Hepatocyte (in vitro differentiated cells): ENCODE measurements around the gene C19orf44. TPM values are rescaled to one million over a fixed set of nuclear protein-coding genes. Genes with fewer than 3 reads are reported as not detected.

ENCODE experiments used
- DNase-seq: peaks from one replicate; pipeline ENCODE4 v3.0.0-alpha.2; 2016; ENCODE audit warnings: low spot score
- H2AFZ ChIP-seq: fragments of 200-600 bp; sonication (generic); 2 replicates; pipeline ENCODE4 v1.6.0; 2016; ENCODE audit warnings: antibody characterized with exemption, mild to moderate bottlenecking
- H3K27ac ChIP-seq: fragments of 200-600 bp; sonication (generic); 2 replicates; pipeline ENCODE4 v1.5.1; 2016; ENCODE audit warnings: mild to moderate bottlenecking
- H3K27me3 ChIP-seq: fragments of 200-600 bp; sonication (generic); 2 replicates; pipeline ENCODE4 v1.6.1; 2016
- H3K36me3 ChIP-seq: fragments of 200-600 bp; sonication (generic); replicated peaks from 2 replicates; pipeline ENCODE4 v1.5.1; 2016; ENCODE audit warnings: low read depth; ENCODE audit not compliant: insufficient read depth
- H3K4me1 ChIP-seq: fragments of 200-600 bp; sonication (generic); 2 replicates; pipeline ENCODE4 v1.5.1; 2016; ENCODE audit warnings: mild to moderate bottlenecking, moderate library complexity; ENCODE audit not compliant: insufficient read depth
- H3K4me2 ChIP-seq: fragments of 200-600 bp; sonication (generic); 2 replicates; pipeline ENCODE4 v1.6.0; 2016
- H3K4me3 ChIP-seq: fragments of 200-600 bp; sonication (generic); 2 replicates; pipeline ENCODE4 v1.5.1; 2016; ENCODE audit warnings: mild to moderate bottlenecking
- H3K79me2 ChIP-seq: fragments of 200-600 bp; sonication (generic); 2 replicates; pipeline ENCODE4 v1.6.0; 2017; ENCODE audit warnings: mild to moderate bottlenecking
- H3K9me2 ChIP-seq: fragments of 200-600 bp; sonication (generic); replicated peaks from 2 replicates; pipeline ENCODE4 v1.6.0; 2017; ENCODE audit warnings: mild to moderate bottlenecking; ENCODE audit not compliant: insufficient read depth
- H3K9me3 ChIP-seq: fragments of 200-600 bp; sonication (generic); 2 replicates; pipeline ENCODE4 v1.5.1; 2016; ENCODE audit warnings: low read depth, mild to moderate bottlenecking
- H4K20me1 ChIP-seq: fragments of 200-600 bp; sonication (generic); 2 replicates; pipeline ENCODE4 v1.6.0; 2016; ENCODE audit warnings: mild to moderate bottlenecking; ENCODE audit not compliant: insufficient read depth, poor library complexity, severe bottlenecking
- EZH2 ChIP-seq: fragments of 200-600 bp; sonication (generic); IDR thresholded peaks from 2 replicates; pipeline ENCODE4 v1.6.1; 2016; ENCODE audit warnings: antibody characterized with exemption, mild to moderate bottlenecking, borderline replicate concordance
- EZH2phosphoT487 ChIP-seq: fragments of 200-600 bp; sonication (generic); IDR thresholded peaks from one replicate; pipeline ENCODE4 v1.6.1; 2018; ENCODE audit warnings: antibody characterized with exemption, mild to moderate bottlenecking, low read depth, moderate library complexity; ENCODE audit not compliant: unreplicated experiment, severe bottlenecking
- WGBS: methylation state at CpG from one replicate; pipeline ENCODE4 v1.1.6; 2016; ENCODE audit warnings: low lambda C conversion rate; ENCODE audit errors: missing lambda C conversion rate; 5-methylcytosine and 5-hydroxymethylcytosine counted together
- polyA plus RNA-seq: library from polyadenylated mRNA; unstranded; fragments of >200 nt; fragmentation: Nextera tagmentation; extraction: Ambion mirVana; gene quantifications from 2 replicates; pipeline ENCODE4 v1.2.1, GENCODE V29; 2016
- total RNA-seq: library from RNA; depleted of rRNA; stranded (reverse); fragments of >200 nt; gene quantifications from 2 replicates; pipeline ENCODE4 v1.2.3, GENCODE V29; 2014
- TF ChIP-seq, protein P1 (sequence below): fragments of 200-600 bp; sonication (generic); IDR thresholded peaks from 2 replicates; pipeline ENCODE4 v1.5.1; 2016; ENCODE audit warnings: antibody characterized with exemption, mild to moderate bottlenecking; ENCODE audit not compliant: poor library complexity

The C19orf44 gene
- total and polyA plus RNA-seq, 2 experiments from 2014 or later, result 2.9 to 3.0 TPM

DNA sequence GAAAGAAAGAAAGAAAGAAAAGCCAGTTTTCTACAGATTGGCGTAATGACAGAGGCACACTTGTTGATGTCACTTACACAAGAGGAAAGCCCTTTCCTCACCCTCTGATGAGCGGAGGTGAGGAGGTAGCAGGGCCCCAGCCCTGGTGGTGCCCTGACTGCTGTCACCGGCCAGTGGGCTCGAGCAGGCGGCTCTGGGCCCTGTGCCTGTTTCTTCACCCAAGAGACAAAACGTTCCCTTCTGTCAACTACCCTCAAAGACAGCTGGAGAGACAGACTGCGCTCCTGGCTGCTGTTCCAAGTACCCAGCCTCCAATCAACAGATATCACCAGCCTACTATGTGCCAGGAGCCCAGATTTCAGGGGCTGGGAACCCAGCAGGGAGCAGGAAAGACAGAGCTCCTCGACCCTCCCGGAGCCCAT lies 34.6 kb upstream of the C19orf44 start:
- peaks cover 98% of the 10 kb centered on the region for H3K79me2 ChIP-seq
- no peaks in the 10 kb centered on the region for H3K9me3 ChIP-seq
- TF ChIP-seq EZH2phosphoT487, result no peak
- TF ChIP-seq, protein P1, sequence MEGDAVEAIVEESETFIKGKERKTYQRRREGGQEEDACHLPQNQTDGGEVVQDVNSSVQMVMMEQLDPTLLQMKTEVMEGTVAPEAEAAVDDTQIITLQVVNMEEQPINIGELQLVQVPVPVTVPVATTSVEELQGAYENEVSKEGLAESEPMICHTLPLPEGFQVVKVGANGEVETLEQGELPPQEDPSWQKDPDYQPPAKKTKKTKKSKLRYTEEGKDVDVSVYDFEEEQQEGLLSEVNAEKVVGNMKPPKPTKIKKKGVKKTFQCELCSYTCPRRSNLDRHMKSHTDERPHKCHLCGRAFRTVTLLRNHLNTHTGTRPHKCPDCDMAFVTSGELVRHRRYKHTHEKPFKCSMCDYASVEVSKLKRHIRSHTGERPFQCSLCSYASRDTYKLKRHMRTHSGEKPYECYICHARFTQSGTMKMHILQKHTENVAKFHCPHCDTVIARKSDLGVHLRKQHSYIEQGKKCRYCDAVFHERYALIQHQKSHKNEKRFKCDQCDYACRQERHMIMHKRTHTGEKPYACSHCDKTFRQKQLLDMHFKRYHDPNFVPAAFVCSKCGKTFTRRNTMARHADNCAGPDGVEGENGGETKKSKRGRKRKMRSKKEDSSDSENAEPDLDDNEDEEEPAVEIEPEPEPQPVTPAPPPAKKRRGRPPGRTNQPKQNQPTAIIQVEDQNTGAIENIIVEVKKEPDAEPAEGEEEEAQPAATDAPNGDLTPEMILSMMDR, result no peak
- no peak for TF ChIP-seq EZH2
- 88% methylated on average over 9 of the region's 9 CpGs for WGBS
- H3K4me2 ChIP-seq, result no peak overlapping the region
- H3K27me3 ChIP-seq, result no peaks in the 10 kb centered on the region
- H3K36me3 ChIP-seq, result no peaks in the 10 kb centered on the region
- H2AFZ ChIP-seq, result no peak overlapping the region
- peaks cover 28% of the 10 kb centered on the region for H3K4me1 ChIP-seq
- peaks cover 86% of the 10 kb centered on the region for H4K20me1 ChIP-seq
- no peak overlapping the region for H3K27ac ChIP-seq
- DNase-seq, result no peak
- no peak overlapping the region for H3K4me3 ChIP-seq
- no peaks in the 10 kb centered on the region for H3K9me2 ChIP-seq

DNA sequence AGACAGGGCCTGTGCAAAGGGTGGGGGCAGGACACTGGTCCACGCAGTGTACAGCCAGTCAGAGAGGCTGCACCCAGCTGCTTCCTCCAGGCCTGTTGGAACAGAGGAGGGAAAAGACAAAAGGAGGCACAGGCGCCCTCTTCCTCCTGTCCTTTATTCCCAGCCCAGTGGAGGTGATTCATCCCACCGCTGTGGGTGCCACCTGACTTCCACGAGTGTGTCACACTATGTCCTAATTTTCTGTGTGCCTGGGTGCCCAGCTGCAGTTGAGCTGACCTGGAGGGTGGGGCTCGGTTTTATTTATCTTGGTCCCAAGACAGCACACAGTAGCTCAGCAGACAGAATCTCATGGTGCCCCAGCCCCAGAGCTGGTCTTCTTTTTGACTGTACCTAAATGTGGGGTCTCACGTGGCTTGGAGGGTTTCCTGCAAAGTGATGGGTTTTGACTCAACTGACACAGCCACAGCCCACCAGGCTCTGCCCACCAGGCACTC lies 33.4 kb upstream of the C19orf44 start:
- no peaks in the 10 kb centered on the region for H3K36me3 ChIP-seq
- no peaks in the 10 kb centered on the region for H3K9me2 ChIP-seq
- no peak for DNase-seq
- 76% methylated on average over 6 of the region's 6 CpGs for WGBS
- H3K4me1 ChIP-seq, result peaks cover 19% of the 10 kb centered on the region
- no peaks in the 10 kb centered on the region for H3K27me3 ChIP-seq
- H4K20me1 ChIP-seq, result peaks cover 79% of the 10 kb centered on the region
- H2AFZ ChIP-seq, result no peak overlapping the region
- TF ChIP-seq, protein P1, result no peak
- no peak for TF ChIP-seq EZH2phosphoT487
- TF ChIP-seq EZH2, result no peak
- H3K4me3 ChIP-seq, result no peak overlapping the region
- no peak overlapping the region for H3K27ac ChIP-seq
- H3K9me3 ChIP-seq, result no peaks in the 10 kb centered on the region
- peaks cover 98% of the 10 kb centered on the region for H3K79me2 ChIP-seq
- no peak overlapping the region for H3K4me2 ChIP-seq

- Histone ChIP-seq H3K4me1 (peaks cover 14% of the 10 kb centered on the region), H3K4me3 (no peak overlapping the region), H3K27ac (peak overlapping the region; percentile 48), H3K9me3 (no peaks in the 10 kb centered on the region), H3K4me2 (peak overlapping the region; percentile 68), H3K27me3 (no peaks in the 10 kb centered on the region), H3K36me3 (no peaks in the 10 kb centered on the region), H3K9me2 (no peaks in the 10 kb centered on the region), H4K20me1 (peaks cover 74% of the 10 kb centered on the region), H3K79me2 (peaks cover 98% of the 10 kb centered on the region), H2AFZ (no peak overlapping the region)
- 60% methylated on average over 6 of the region's 6 CpGs for WGBS
- DNase-seq, result no peak
- no peak for TF ChIP-seq EZH2
- no peak for TF ChIP-seq EZH2phosphoT487
- TF ChIP-seq, protein P1, result no peak
Measured at GRCh38 chr19:16463341-16463990, 32.7 kb upstream of the C19orf44 start.
